HG02852 (cell line): ENCODE data around the gene GTPBP8.

Experiments
- ATAC-seq: cut with Tn5 transposase; IDR thresholded peaks from one replicate; pipeline ENCODE4 v1.9.1; 2021; ENCODE audit warnings: mild to moderate bottlenecking, moderate library complexity; ENCODE audit not compliant: unreplicated experiment

Gene GTPBP8

GRCh38 chr3:112990672-112991602, at the start of gene GTPBP8:
TSS of gene GTPBP8 (plus strand) at chr3:112990984. CDS start at chr3:112991000, 16 bp downstream.
- peak; percentile 96 for ATAC-seq

- ATAC-seq = no peak
Measured at GRCh38 chr3:112948346-112948838, 42.4 kb upstream of the GTPBP8 start.

GRCh38 chr3:112956351-112956750, 34.4 kb upstream of the GTPBP8 start:
- no peak for ATAC-seq

DNA sequence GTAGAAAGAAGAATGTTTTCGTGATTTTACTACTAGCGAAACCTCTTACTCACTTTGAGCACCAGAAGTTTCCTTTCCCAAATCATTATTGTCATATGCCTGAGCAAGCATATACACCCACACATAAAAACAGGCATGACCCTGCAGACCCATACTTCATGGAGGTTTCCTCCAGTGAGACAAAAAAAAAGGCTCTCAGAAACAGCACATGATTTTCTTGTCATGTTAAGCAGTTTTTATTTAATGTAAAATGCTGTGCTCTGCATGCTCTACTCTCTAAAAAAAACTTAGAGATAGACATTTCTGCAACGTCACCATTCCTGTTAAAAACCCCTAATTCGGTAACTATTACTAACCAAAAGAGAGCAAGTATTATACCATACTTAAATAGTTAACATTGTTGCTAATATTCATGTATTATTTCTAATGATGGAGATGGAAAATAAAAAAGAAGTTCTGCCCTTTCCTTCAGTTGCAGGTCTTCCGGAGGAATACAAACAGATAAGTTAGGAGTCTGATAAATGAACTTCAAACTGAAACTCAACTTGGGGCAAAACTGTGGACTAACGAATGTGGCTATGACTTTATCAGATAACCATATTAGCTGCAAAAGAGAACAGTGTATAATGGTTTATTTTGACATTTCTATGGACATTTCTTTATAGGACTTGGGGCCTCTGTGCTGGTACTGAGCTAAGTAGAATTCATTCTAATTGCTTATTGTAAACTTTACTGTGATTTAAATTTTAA, 31.8 kb upstream of the GTPBP8 start:
- ATAC-seq = peak; percentile 86

DNA sequence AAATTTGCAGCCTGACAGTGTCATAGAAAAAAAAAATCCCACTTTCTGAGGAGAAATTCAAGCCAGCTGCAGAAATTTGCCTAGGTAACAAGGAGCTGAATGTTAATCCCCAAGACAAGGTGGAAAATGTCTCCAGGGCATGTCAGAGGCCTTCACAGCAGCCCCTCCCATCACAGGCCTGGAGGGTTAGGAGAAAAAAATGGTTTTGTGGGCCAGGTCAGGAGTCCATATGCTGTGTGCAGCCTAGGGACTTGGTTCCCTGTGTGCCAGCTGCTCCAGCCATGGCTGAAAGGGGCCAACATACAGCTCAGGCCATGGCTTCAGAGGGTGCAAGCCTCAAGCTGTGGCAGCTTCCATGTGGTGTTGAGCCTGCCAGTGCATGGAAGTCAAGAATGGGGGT, 27.1 kb upstream of the GTPBP8 start:
- no peak for ATAC-seq

GRCh38 chr3:112965656-112966055, 25.1 kb upstream of the GTPBP8 start:
- ATAC-seq = no peak

DNA sequence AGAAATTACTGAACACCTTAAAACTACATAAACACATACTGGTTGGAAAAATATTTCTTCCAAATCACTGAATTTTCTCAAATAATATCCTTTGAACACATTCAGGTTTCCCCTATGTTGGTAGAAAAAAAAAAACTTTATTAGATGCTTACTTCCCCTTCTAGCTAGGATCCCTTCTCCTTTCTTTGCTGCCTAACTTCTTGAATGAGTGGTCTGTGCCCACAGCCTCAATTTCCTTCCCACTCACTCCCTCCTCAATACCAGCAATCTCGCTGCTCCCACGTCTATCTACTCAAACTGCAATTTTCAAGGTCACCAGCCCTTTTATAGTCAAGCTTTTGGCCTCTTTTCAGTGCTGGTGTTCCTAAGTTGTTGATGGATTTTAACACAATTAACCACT, 24.2 kb upstream of the GTPBP8 start:
- no peak for ATAC-seq

- no peak for ATAC-seq
Measured at GRCh38 chr3:112967425-112967824, 23.4 kb upstream of the GTPBP8 start.

- ATAC-seq = no peak
Measured at GRCh38 chr3:112967828-112968227, 23.0 kb upstream of the GTPBP8 start.

GRCh38 chr3:112972158-112972557, 18.6 kb upstream of the GTPBP8 start:
- no peak for ATAC-seq

- ATAC-seq = peak; percentile 90
Measured at GRCh38 chr3:112973325-112974177, 17.2 kb upstream of the GTPBP8 start.

DNA sequence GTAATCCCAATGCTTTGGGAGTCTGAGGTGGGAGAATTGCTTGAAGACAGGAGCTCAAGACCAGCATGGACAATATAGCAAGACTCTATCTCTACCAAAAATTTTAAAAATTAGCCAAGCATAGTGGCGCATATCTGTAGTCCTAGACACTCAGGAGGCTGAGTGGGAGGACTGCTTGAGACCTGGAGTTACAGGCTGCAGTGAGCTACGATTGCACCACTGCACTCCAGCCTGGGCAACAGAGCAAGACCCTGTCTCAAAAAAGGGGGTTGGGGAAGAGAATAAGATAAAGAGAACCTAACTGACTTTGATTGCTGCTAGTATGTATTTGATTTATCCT, 16.6 kb upstream of the GTPBP8 start:
- ATAC-seq = peak; percentile 23

DNA sequence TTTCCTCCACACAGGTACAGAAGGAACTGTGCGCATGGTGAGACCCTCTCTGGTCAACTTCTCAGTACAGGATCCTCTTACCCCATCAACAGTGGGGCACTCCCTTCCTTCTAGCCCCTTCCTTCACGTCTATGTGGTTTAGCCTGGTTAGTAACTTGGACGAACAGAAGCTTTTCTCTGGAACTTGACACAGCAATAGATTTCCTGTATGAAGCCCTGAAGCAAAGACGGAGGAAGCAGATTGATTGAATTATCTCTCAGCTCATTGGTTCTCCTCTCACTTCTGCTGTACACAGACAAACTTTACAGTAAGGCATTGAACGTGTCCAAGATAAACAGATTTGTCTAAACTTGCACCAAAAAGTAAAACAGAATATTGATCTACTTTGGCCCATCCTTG, 15.9 kb upstream of the GTPBP8 start, which contains the start of gene CD200R1:
CD200R1 (minus strand) TSS at position 210 of the 400 bp plus-strand sequence. CDS start 246 bp downstream, outside the sequence.
- no peak for ATAC-seq

DNA sequence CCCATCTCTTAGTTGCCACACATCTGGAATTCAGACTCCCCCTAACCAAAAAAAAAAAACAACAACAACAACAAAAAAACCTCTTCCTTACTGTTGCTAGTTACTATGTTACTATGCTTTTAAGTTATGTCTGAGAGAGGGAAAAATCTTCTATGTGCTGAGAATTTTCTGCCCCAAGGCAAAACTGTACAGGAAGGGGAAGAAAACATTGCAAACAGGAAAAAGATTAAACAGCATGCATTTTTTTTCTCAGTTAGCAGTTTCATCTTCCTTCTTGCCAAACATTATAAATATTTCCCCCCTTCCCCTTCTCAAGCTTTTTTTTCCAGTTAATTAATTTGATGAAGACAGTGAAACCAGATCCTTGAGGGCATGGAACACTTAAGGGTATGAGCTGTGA, 14.8 kb upstream of the GTPBP8 start:
- no peak for ATAC-seq

- ATAC-seq = no peak
Measured at GRCh38 chr3:112976953-112977352, 13.8 kb upstream of the GTPBP8 start.

DNA sequence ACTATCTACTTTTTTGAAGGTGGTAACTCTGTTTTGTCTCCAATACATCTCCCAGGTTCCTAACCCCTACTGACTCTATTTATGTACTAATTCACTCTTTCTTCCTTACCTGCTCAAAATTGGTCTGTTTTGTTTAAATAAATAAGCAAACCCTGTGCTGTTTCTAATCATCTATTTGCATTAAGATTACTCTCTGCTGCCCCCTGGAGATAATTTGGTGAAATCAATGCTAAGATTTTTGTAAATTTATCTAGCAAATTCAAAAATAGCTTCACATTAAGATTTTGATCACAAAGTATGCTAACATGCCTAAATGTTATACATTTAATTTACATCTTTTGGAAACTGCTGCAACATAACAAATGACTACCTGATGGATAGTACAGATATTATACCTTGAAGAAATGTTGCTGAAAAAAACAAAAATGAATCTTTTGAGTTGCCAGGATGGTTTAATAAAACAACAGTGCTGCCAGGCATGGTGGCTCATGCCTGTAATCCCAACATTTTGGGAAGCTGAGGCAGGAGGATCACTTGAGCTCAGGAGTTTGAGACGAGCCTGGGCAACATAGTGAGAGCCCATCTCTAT, 11.4 kb upstream of the GTPBP8 start:
- ATAC-seq = no peak

- ATAC-seq = no peak
Measured at GRCh38 chr3:112980080-112980479, 10.7 kb upstream of the GTPBP8 start.

DNA sequence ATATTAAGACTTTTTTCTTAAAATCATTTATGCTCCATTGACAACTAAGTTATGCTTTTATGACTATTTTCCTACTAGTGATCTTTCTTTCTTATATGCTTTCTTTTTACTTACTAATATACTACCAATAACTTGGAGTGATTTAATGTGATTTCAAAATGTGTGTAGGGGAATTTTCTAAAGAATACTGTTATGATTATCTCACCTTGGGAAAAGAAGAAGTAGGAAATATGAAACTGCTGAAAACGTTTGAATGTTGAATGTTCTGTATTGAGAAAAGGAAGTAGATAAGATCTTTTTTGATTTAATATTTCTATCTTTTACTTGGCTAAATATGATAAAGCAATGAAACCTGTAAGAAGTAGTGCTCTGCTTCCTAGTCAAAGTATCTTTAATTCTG, 8.1 kb upstream of the GTPBP8 start:
- no peak for ATAC-seq

DNA sequence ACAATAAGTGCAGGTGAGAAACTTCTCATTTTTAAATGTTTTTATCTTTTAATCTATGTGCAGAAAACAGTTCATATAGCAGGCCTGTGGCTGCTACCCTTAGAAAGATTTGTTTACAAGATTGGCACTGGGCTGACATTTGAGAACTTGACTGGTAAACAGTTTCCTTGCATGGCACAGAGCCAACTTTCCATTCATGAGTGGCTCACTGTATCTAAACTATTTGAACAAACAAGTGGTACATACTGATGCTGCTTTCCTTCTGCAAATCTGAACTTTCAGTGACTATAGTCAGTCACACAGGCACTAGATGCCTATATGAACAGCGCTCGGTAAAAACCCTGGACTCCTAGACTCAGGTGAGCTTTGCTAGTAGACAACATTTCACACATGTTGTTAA, 6.3 kb upstream of the GTPBP8 start:
- no peak for ATAC-seq

DNA sequence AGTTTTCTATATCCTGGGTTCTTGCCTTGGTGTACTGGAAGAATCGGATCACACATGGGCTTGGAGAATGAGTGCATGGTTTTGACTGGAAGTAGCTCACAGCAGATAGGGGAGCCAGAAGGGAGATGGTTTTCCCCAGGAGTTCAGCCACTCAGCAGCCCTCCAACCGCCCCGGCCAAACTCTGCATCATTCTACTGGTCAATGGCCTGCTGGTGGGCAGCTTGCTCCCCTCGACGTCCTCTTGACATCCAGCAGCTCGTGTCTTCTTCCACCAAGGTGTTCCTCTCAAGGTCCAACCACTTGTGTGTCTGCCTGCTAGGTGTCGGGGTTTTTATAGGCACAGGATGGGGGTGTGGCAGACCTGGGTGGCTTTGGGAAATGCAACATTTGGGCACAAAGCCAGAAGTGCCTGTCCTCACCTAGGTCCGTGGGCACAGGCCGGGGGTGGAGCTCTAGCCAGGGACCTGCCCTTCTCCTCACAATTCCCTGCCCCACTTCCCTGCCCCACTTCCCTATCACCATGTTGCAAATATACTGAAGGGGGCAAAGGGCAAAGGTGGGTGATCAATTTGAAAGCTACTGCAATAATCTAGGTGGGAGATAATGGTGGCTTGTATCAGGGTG, 3.0 kb upstream of the GTPBP8 start:
- no peak for ATAC-seq
